ENCODE measurements around the gene TMEM97. TPM values are rescaled to one million over a fixed set of nuclear protein-coding genes. Genes with fewer than 3 reads are reported as not detected.

Gene TMEM97
- total and polyA plus RNA-seq, 9 of the 15 experiments (the other 6 are each of a cell fraction or from before 2014, with no cell fraction given), result 34.6 to 121 (median 76.0) TPM

GRCh38 chr17:28318759-28319597, at the start of gene TMEM97 (continued):
- TF ChIP-seq RREB1 (CRISPR knock-in tag; IDR thresholded peaks at IDR 0.05), result no peak
- no peak for TF ChIP-seq ZBTB1 (CRISPR knock-in tag; IDR thresholded peaks at IDR 0.05; ENCODE audit: borderline replicate concordance, low read depth)
- no peak for TF ChIP-seq IFI16 (CRISPR knock-in tag; IDR thresholded peaks at IDR 0.05)
- peak; percentile 90 for TF ChIP-seq TAF1 (IDR thresholded peaks at IDR 0.05; ENCODE audit: control insufficient read depth, extremely low read depth, insufficient read depth, low read length, severe bottlenecking)
- TF ChIP-seq, protein P1, sequence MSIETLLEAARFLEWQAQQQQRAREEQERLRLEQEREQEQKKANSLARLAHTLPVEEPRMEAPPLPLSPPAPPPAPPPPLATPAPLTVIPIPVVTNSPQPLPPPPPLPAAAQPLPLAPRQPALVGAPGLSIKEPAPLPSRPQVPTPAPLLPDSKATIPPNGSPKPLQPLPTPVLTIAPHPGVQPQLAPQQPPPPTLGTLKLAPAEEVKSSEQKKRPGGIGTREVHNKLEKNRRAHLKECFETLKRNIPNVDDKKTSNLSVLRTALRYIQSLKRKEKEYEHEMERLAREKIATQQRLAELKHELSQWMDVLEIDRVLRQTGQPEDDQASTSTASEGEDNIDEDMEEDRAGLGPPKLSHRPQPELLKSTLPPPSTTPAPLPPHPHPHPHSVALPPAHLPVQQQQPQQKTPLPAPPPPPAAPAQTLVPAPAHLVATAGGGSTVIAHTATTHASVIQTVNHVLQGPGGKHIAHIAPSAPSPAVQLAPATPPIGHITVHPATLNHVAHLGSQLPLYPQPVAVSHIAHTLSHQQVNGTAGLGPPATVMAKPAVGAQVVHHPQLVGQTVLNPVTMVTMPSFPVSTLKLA (conservative IDR thresholded peaks at IDR 0.05), result peak; percentile 98 to 99
- no peak for TF ChIP-seq CBX2 (IDR thresholded peaks at IDR 0.05; ENCODE audit: insufficient read depth, low read length, poor library complexity, severe bottlenecking)
- no peak; the same call in none of the 2 replicates for TF ChIP-seq ZBTB40 (IDR thresholded peaks at IDR 0.05)
- TF ChIP-seq ZBTB40 (CRISPR knock-in tag; IDR thresholded peaks at IDR 0.05), result no peak
- peak in 1 of 2 experiments; percentile 78; a peak in 2 of 4 replicates for TF ChIP-seq HDAC1 (IDR thresholded peaks at IDR 0.05)

Data from K562 (cell line).